Caki2 (cell line): ENCODE measurements around the gene SHTN1. TPM values are rescaled to one million over a fixed set of nuclear protein-coding genes. Genes with fewer than 3 reads are reported as not detected.

Experiments
- DNase-seq: peaks from one replicate; pipeline ENCODE4 v3.0.0-alpha.2; 2015; ENCODE audit warnings: low read depth
- in situ Hi-C: cut with HindIII; loops from 2 replicates; pipeline ENCODE4 v1.10.0; 2016; ENCODE audit warnings: low sequenced_read_pairs, low pct_unique_long_range_greater_than_20kb, mixed read lengths
- total RNA-seq: library from RNA; depleted of rRNA; stranded (reverse); fragments of >200 nt; shearing (Covaris generic); gene quantifications from 2 replicates; pipeline ENCODE4 v1.2.3, GENCODE V29; 2014; ENCODE audit warnings: low replicate concordance; rRNA removed

SHTN1 gene
- total RNA-seq: 5.8 and 44.9 TPM in 2 replicates

- peak; percentile 91 for DNase-seq
- in situ Hi-C loops: no loop called here
These were observed at the start of gene SHTN1 for GRCh38 chr10:117005026-117005526. Gene SHTN1 (minus strand): TSS chr10:117005187. CDS start chr10:117005079, 108 bp downstream.

- in situ Hi-C loops: no loop called here
- DNase-seq: no peak
These were observed 48.5 kb upstream of the SHTN1 start for GRCh38 chr10:117053482-117053881.

GRCh38 chr10:117047947-117048346 is 43.0 kb upstream of the SHTN1 start:
- DNase-seq: no peak
- in situ Hi-C loops: no loop called here

- no peak for DNase-seq
- in situ Hi-C loops: no loop called here
These were observed 11.3 kb upstream of the SHTN1 start for GRCh38 chr10:117016266-117016665.

- no peak for DNase-seq
- in situ Hi-C loops: no loop called here
These were observed 9.8 kb upstream of the SHTN1 start for GRCh38 chr10:117014835-117015234.

GRCh38 chr10:117007080-117007479 is 2.1 kb upstream of the SHTN1 start:
- peak; percentile 50 for DNase-seq
- in situ Hi-C loops: no loop called here

- in situ Hi-C loops: no loop called here
- DNase-seq: peak; percentile 79
These were observed 604 bp upstream of the SHTN1 start for GRCh38 chr10:117005527-117006055.

- in situ Hi-C loops: no loop called here
- DNase-seq: peak; percentile 79
These were observed 561 bp downstream of the SHTN1 start for GRCh38 chr10:117004227-117005025.

GRCh38 chr10:117003336-117003735 is 1.7 kb downstream of the SHTN1 start:
- DNase-seq: no peak
- in situ Hi-C loops: no loop called here

- in situ Hi-C loops: no loop called here
- no peak for DNase-seq
These were observed 2.8 kb downstream of the SHTN1 start for GRCh38 chr10:117002206-117002605.

GRCh38 chr10:117001144-117001543 is 3.8 kb downstream of the SHTN1 start:
- in situ Hi-C loops: no loop called here
- no peak for DNase-seq

GRCh38 chr10:117000580-117000979 is 4.4 kb downstream of the SHTN1 start:
- no peak for DNase-seq
- in situ Hi-C loops: no loop called here

- in situ Hi-C loops: no loop called here
- DNase-seq: no peak
These were observed 6.8 kb downstream of the SHTN1 start for GRCh38 chr10:116998172-116998571.

- in situ Hi-C loops: no loop called here
- DNase-seq: no peak
These were observed 8.0 kb downstream of the SHTN1 start for GRCh38 chr10:116997015-116997414.

- no peak for DNase-seq
- in situ Hi-C loops: no loop called here
These were observed 9.3 kb downstream of the SHTN1 start for GRCh38 chr10:116995648-116996047.

- no peak for DNase-seq
- in situ Hi-C loops: no loop called here
These were observed 10.7 kb downstream of the SHTN1 start for GRCh38 chr10:116994113-116994890.

- DNase-seq: no peak
- in situ Hi-C loops: no loop called here
These were observed 11.4 kb downstream of the SHTN1 start for GRCh38 chr10:116993610-116994009.

- in situ Hi-C loops: no loop called here
These were observed 12.8 kb downstream of the SHTN1 start for GRCh38 chr10:116992183-116992582.

GRCh38 chr10:116990276-116990800 is 14.6 kb downstream of the SHTN1 start:
- no peak for DNase-seq
- in situ Hi-C loops: no loop called here

More at GRCh38 chr10:116992183-116992582, 12.8 kb downstream of the SHTN1 start:
- DNase-seq: no peak
